A549 (cell line): ENCODE measurements around the gene PDCD2.

Source experiments
- CEBPB ChIP-seq, 2 experiments: fragments of >200 bp in 1 of 2; sonication (Bioruptor Twin) in 1 of 2; formaldehyde crosslinking in 1 of 2; IDR thresholded peaks; 2 replicates each; pipeline ENCODE4 v1.6.1; 2012 to 2016
- CTCF ChIP-seq: fragments of >200 bp; sonication (Bioruptor Twin); formaldehyde crosslinking; IDR thresholded peaks from 3 replicates; pipeline ENCODE4 v1.5.1; 2016
- EP300 ChIP-seq, 2 experiments: fragments of >200 bp; sonication (Bioruptor Twin); formaldehyde crosslinking; IDR thresholded peaks; 2 replicates in 1 of 2; 3 replicates in 1 of 2; pipeline ENCODE4 v1.6.1; 2016 to 2017
- KDM1A ChIP-seq: fragments of 200-600 bp; sonication (generic); IDR thresholded peaks from 2 replicates; pipeline ENCODE4 v1.6.1; 2016; ENCODE audit warnings: low read depth, mild to moderate bottlenecking
- POLR2A ChIP-seq: IDR thresholded peaks from 2 replicates; pipeline ENCODE4 v1.6.1; 2012; ENCODE audit warnings: mild to moderate bottlenecking, low read length
- RCOR1 ChIP-seq: fragments of 150-350 bp; IDR thresholded peaks from 2 replicates; pipeline ENCODE4 v1.6.1; 2014; ENCODE audit warnings: antibody characterized with exemption, low read length, low read depth
- TF ChIP-seq, protein P1 (sequence below): fragments of >200 bp; sonication (Bioruptor Twin); formaldehyde crosslinking; IDR thresholded peaks from 3 replicates; pipeline ENCODE4 v1.6.1; 2016

GRCh38 chr6:170584954-170585498 lies 589 bp upstream of the PDCD2 start:
- TF ChIP-seq POLR2A (no peak), EP300 (IDR thresholded peaks at IDR 0.05) (no peak), CEBPB (IDR thresholded peaks at IDR 0.05) (no peak), CTCF (no peak), RCOR1 (no peak), KDM1A (no peak)
- TF ChIP-seq, protein P1, sequence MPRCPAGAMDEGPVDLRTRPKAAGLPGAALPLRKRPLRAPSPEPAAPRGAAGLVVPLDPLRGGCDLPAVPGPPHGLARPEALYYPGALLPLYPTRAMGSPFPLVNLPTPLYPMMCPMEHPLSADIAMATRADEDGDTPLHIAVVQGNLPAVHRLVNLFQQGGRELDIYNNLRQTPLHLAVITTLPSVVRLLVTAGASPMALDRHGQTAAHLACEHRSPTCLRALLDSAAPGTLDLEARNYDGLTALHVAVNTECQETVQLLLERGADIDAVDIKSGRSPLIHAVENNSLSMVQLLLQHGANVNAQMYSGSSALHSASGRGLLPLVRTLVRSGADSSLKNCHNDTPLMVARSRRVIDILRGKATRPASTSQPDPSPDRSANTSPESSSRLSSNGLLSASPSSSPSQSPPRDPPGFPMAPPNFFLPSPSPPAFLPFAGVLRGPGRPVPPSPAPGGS = no peak
